ENCODE data around the gene RHBDL1.

DNA sequence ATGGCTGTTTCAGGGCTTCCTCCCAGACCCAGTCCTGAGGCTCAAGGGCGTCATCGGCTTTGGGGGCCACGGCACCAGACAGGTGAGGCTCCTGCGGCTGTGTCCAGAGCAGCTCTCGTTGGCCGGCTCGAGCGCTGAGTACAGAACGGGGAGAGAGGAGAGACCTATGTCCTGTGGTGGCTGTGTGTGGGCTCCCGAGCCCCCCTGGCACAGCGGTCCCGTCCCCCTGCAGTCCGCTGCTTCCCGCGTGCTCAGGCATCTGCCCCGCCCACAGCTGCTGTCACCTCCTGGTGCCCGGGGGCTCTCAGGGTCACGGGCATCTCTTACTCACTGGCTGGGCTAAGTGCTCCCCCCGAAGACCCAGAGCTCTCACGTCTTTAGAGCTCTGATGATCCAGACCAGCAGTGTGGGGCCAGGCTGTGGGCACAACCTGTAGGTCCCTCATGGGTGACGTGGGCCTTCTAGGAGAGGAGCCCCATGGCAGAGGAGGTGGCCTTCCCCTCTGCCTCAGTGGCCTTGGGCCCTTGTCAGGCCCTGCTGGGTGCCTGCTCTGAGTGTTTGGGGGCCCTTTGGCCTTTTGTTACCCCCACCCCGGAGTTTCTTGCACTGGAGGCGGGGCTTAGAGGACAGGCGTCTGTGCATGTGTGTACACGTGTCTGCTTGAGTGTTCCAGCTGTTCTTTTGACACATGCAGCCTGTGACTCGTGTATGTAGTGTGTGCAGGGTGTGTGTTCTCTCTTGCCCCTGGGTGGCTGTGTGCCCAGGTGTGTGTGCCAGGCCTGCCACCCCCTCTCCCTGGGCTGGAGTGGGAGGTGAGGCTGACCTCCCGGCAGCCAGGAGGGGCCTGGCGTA, 22.8 kb upstream of the RHBDL1 start:
- TF ChIP-seq EGR1 (IDR thresholded peaks at IDR 0.05) (no peak), TCF12 (IDR thresholded peaks at IDR 0.05; ENCODE audit: low read depth) (no peak), YY1 (IDR thresholded peaks at IDR 0.05; ENCODE audit: low read depth) (no peak), TEAD4 (IDR thresholded peaks at IDR 0.05) (no peak)

Data from Ishikawa (cell line).